ENCODE measurements around the gene GABRB1. TPM values are rescaled to one million over a fixed set of nuclear protein-coding genes. Genes with fewer than 3 reads are reported as not detected.

The GABRB1 gene
- total and polyA plus RNA-seq, 2 of the 8 experiments (the other 6 are each of a cell fraction or from before 2014, with no cell fraction given): 0.22 to 0.38 TPM

DNA sequence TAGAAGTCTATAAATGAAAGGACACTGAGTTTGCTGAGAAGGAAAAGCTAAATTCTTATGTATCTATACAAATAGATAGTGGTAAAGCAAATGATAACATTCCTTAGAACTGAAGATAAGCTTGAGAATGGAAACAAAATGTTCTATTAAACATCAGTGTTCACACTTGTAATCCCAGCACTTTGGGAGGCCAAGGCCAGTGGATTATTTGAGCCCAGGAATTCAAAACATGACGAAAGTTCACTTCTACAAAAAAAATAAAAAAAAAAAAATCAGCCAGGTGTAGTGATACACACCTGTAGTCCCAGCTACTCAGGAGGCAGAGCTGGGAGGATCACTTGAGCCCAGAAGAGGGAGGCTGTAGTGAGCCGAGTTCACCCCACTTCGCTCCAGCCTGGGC, 232.4 kb downstream of the GABRB1 start:
- no peak for FAIRE-seq
- TF ChIP-seq YY1 (IDR thresholded peaks at IDR 0.05; ENCODE audit: low read depth, low read length): no peak
- no peak for TF ChIP-seq EP300 (IDR thresholded peaks at IDR 0.05; ENCODE audit: borderline replicate concordance in 1 of 2, low read depth in 2 of 2, low read length in 2 of 2)
- TF ChIP-seq BCL11A (IDR thresholded peaks at IDR 0.05; ENCODE audit: low read depth in 2 of 2, low read length in 2 of 2): no peak
- no peak for TF ChIP-seq TAF1 (IDR thresholded peaks at IDR 0.05; ENCODE audit: low read depth, low read length)
- no peak for TF ChIP-seq RBBP5 (IDR thresholded peaks at IDR 0.05; ENCODE audit: borderline replicate concordance, low read depth, low read length)
- TF ChIP-seq, protein P1, sequence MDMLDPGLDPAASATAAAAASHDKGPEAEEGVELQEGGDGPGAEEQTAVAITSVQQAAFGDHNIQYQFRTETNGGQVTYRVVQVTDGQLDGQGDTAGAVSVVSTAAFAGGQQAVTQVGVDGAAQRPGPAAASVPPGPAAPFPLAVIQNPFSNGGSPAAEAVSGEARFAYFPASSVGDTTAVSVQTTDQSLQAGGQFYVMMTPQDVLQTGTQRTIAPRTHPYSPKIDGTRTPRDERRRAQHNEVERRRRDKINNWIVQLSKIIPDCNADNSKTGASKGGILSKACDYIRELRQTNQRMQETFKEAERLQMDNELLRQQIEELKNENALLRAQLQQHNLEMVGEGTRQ (IDR thresholded peaks at IDR 0.05; ENCODE audit: low read length): no peak
- no peak for TF ChIP-seq GTF2F1 (IDR thresholded peaks at IDR 0.05; ENCODE audit: borderline replicate concordance, low read depth, low read length)
- TF ChIP-seq TBP (IDR thresholded peaks at IDR 0.05; ENCODE audit: low read depth, low read length): no peak
- TF ChIP-seq RFX5 (IDR thresholded peaks at IDR 0.05; ENCODE audit: borderline replicate concordance, low read depth, low read length): no peak
- no peak for TF ChIP-seq CBX8 (IDR thresholded peaks at IDR 0.05; ENCODE audit: borderline replicate concordance, low read depth, low read length)
- TF ChIP-seq, protein P2, sequence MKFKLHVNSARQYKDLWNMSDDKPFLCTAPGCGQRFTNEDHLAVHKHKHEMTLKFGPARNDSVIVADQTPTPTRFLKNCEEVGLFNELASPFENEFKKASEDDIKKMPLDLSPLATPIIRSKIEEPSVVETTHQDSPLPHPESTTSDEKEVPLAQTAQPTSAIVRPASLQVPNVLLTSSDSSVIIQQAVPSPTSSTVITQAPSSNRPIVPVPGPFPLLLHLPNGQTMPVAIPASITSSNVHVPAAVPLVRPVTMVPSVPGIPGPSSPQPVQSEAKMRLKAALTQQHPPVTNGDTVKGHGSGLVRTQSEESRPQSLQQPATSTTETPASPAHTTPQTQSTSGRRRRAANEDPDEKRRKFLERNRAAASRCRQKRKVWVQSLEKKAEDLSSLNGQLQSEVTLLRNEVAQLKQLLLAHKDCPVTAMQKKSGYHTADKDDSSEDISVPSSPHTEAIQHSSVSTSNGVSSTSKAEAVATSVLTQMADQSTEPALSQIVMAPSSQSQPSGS (IDR thresholded peaks at IDR 0.05; ENCODE audit: low read length): no peak
- TF ChIP-seq CREB1 (IDR thresholded peaks at IDR 0.05): no peak

More for the DNA sequence above, 232.4 kb downstream of the GABRB1 start:
- H2AFZ ChIP-seq (ENCODE audit: low read length): no peak overlapping the region
- H2BK5ac ChIP-seq (ENCODE audit: low read depth, low read length): no peak overlapping the region
- ChIA-PET POLR2A (ENCODE audit: partially characterized antibody) (no interaction called here), CTCF (ENCODE audit: partially characterized antibody) (interaction anchor here (0.6 kb wide), 1 partner anchor 307 kb away, joined by 3 read pairs; no protein-coding TSS in a partner anchor)
- DNase-seq (ENCODE audit: low read depth in 1 of 2, low spot score in 2 of 2): no peak
- WGBS, 2 experiments (ENCODE audit: extremely low coverage in 1 of 2, insufficient coverage in 1 of 2, insufficient read length in 1 of 2, insufficient replicate concordance in 2 of 2, low coverage in 1 of 2, low lambda C conversion rate in 2 of 2, missing lambda C conversion rate in 1 of 2): 95% methylated on average over 3 of the region's 3 CpGs; no CpG with 5 or more reads in 1 of the 2 experiments
- H2AK5ac ChIP-seq (ENCODE audit: low read depth, low read length): no peak overlapping the region
- H3K4me1 ChIP-seq (replicated peaks in 1 of 4; ENCODE audit: control insufficient read depth in 3 of 4, insufficient read depth in 4 of 4, low read length in 3 of 4): no peaks in the 10 kb centered on the region
- no peak overlapping the region for H3K4ac ChIP-seq (replicated peaks; ENCODE audit: insufficient read length, low read depth, low read length)
- H3K56ac ChIP-seq (replicated peaks; ENCODE audit: insufficient read length, low read depth, low read length): no peak overlapping the region
- H3K4me3 ChIP-seq (ENCODE audit: extremely low read depth in 1 of 4, insufficient read depth in 2 of 4, low read depth in 3 of 4, low read length in 4 of 4): no peak overlapping the region
- H2BK15ac ChIP-seq (ENCODE audit: low read length): no peak overlapping the region
- H3K23me2 ChIP-seq (ENCODE audit: low read depth, low read length): no peaks in the 10 kb centered on the region
- H3K79me1 ChIP-seq (ENCODE audit: low read depth, low read length): no peaks in the 10 kb centered on the region
- no peak overlapping the region for H3K9ac ChIP-seq (replicated peaks in 1 of 4; ENCODE audit: extremely low read depth in 1 of 4, low read depth in 3 of 4, low read length in 3 of 4)
- H3K36me3 ChIP-seq (ENCODE audit: control insufficient read depth in 2 of 4, insufficient read depth in 4 of 4, low read length in 3 of 4): no peaks in the 10 kb centered on the region
- H2BK120ac ChIP-seq (replicated peaks; ENCODE audit: low read depth, low read length): no peak overlapping the region
- no peak overlapping the region for H2BK20ac ChIP-seq (ENCODE audit: low read length)
- H4K20me1 ChIP-seq (replicated peaks in 1 of 2; ENCODE audit: control insufficient read depth in 1 of 2, insufficient read depth in 2 of 2, low read length in 2 of 2): no peaks in the 10 kb centered on the region
- no peak overlapping the region for H4K5ac ChIP-seq (ENCODE audit: insufficient read length, low read depth, low read length)
- H3K14ac ChIP-seq (ENCODE audit: insufficient read length): no peak overlapping the region
- H3K27me3 ChIP-seq (replicated peaks in 1 of 4; ENCODE audit: control insufficient read depth in 3 of 4, extremely low read depth in 1 of 4, insufficient read depth in 3 of 4, low read length in 3 of 4): no peaks in the 10 kb centered on the region
- no peak overlapping the region for H3K4me2 ChIP-seq (ENCODE audit: insufficient read depth in 1 of 2, low read depth in 2 of 2, low read length in 2 of 2)
- no peaks in the 10 kb centered on the region for H3K9me3 ChIP-seq (ENCODE audit: insufficient read depth in 2 of 2, low read depth in 1 of 2, low read length in 1 of 2)
- no peak overlapping the region for H3K23ac ChIP-seq (ENCODE audit: insufficient read length)
- H3K27ac ChIP-seq (ENCODE audit: low read depth, low read length): no peak overlapping the region
- no peaks in the 10 kb centered on the region for H3K79me2 ChIP-seq (ENCODE audit: control insufficient read depth in 1 of 2, insufficient read depth in 2 of 2, low read length in 2 of 2)
- H4K91ac ChIP-seq (replicated peaks; ENCODE audit: insufficient read length, low read length): no peak overlapping the region
- no peak overlapping the region for H2BK12ac ChIP-seq (ENCODE audit: low read depth, low read length)
- H3K18ac ChIP-seq (ENCODE audit: extremely low read depth, low read length): no peak overlapping the region
- no peak overlapping the region for H4K8ac ChIP-seq (ENCODE audit: extremely low read depth, insufficient read depth, low read length)

Data from H1 (cell line).